HFF-Myc (cell line): ENCODE results near the gene PSD2.

Experiments used
- DNase-seq: peaks from one replicate; pipeline ENCODE4 v3.0.0-alpha.2; 2011; ENCODE audit warnings: low read depth; ENCODE audit errors: extremely low read depth
- H3K4me3 ChIP-seq: replicated peaks from 2 replicates; pipeline ENCODE4 v1.5.1; 2011; ENCODE audit warnings: low read depth, mild to moderate bottlenecking, control low read depth, low read length
- CTCF ChIP-seq: IDR thresholded peaks from 2 replicates; pipeline ENCODE4 v1.5.1; 2012; ENCODE audit warnings: mild to moderate bottlenecking, low read depth, low read length, control low read depth; ENCODE audit errors: missing control alignments

Gene PSD2

GRCh38 chr5:139760066-139761056 is 35.2 kb upstream of the PSD2 start:
- H3K4me3 ChIP-seq = no peak overlapping the region
- no peak for DNase-seq
- TF ChIP-seq CTCF = no peak

- TF ChIP-seq CTCF = no peak
- no peak for DNase-seq
- H3K4me3 ChIP-seq = no peak overlapping the region
Observed at GRCh38 chr5:139761057-139761450, 34.6 kb upstream of the PSD2 start.

DNA sequence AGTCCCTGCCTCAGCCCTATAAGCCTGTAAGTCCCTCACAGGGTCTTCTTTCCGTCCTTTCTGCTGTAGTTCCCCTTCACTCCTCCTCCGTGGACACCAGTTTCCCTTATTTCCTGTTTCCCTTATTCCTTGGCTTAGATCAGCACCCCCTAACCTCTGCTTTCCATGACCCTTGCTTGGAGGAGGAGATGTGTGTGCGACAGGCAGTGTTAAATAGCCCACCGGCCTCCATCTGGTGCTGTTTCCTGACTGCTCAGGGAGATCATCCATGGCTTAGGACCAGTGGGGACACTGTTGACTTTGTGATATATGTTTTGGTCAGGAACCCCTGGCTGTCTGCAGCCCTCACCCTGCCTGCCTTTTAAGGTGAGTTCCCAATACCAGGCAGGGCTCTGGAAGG is 34.1 kb upstream of the PSD2 start:
- H3K4me3 ChIP-seq = no peak overlapping the region
- DNase-seq = no peak
- no peak for TF ChIP-seq CTCF

DNA sequence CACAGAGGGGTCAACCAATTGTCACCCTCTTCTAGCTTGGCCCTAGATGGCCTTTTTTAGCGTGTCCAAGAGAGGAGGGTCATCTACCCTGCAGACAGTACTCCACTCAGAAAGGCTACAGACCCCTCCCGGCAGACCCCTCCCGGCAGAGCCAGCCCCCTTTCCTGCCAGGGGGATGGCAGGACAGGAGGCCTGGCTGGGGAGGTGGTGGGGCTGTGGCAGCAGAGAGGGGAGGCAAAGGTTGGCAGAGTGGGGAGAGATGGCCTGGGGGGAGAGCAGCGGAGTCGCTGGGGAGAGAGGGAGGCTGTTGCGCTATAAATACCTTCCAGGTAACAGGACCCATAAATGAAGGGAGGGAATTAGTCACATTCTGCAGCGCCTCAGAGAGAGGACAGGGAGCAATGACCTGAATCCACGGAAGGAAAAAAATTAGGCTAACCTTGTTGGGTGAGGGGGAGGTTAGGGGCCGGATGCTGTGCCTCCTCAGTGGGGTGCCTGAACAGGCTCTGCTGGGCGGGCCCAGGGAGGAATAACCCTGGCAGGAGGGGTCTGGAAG is 32.9 kb upstream of the PSD2 start:
- no peak for DNase-seq
- no peak overlapping the region for H3K4me3 ChIP-seq
- no peak for TF ChIP-seq CTCF

DNA sequence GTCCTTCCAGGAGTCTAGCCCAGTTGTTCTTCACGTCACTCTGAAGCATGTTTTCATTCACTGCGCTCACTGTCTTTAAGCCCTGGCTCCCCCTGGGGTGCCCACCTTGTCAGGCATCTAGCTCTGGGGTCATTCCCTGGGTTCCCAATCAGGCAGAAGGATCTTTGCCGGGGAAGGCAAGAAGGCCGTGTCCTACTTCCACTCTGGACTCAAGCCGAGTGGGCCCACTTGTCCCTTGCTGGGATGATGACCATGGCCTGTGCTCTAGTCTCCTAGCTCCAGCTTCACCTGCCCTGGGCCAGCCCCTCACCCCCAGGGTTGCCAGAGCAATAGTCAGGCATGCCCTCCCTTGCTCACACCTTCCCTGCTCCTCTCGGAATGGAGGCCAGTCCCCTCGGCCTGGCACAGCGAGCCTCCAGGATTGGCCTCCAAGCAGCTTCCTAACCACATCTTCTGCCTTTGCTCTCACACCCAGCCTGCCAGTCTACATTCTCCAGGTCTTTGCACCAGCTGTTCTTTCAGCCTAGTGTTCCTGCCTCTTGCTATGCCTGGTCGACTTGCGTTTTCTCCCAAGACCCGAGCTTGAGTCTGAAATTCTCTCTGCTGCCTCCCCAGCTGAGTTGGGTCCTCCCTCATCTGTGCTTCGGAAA is 32.2 kb upstream of the PSD2 start:
- no peak overlapping the region for H3K4me3 ChIP-seq
- no peak for TF ChIP-seq CTCF

GRCh38 chr5:139763930-139764791 is 31.4 kb upstream of the PSD2 start:
- DNase-seq = no peak
- no peak for TF ChIP-seq CTCF
- H3K4me3 ChIP-seq = no peak overlapping the region

More for the DNA sequence above, 32.2 kb upstream of the PSD2 start:
- no peak for DNase-seq
